KOPT-K1 (cell line): Measurements from ENCODE around the gene ZBTB40.

Experiments used
- H3K27ac ChIP-seq: fragments of 200-600 bp; sonication (generic); 2 replicates; pipeline ENCODE4 v1.5.1; 2016; ENCODE audit warnings: antibody characterized with exemption, mild to moderate bottlenecking, low read depth, low read length; ENCODE audit not compliant: poor library complexity, severe bottlenecking
- H3K36me3 ChIP-seq: fragments of 200-600 bp; sonication (generic); 2 replicates; pipeline ENCODE4 v1.5.1; 2017; ENCODE audit warnings: antibody characterized with exemption, mild to moderate bottlenecking, low read length, moderate library complexity; ENCODE audit not compliant: insufficient read depth
- H3K9me3 ChIP-seq: fragments of 200-600 bp; sonication (generic); 2 replicates; pipeline ENCODE4 v1.5.1; 2017; ENCODE audit warnings: antibody characterized with exemption, low read length, mild to moderate bottlenecking; ENCODE audit not compliant: insufficient read depth, poor library complexity, severe bottlenecking

The ZBTB40 gene

DNA sequence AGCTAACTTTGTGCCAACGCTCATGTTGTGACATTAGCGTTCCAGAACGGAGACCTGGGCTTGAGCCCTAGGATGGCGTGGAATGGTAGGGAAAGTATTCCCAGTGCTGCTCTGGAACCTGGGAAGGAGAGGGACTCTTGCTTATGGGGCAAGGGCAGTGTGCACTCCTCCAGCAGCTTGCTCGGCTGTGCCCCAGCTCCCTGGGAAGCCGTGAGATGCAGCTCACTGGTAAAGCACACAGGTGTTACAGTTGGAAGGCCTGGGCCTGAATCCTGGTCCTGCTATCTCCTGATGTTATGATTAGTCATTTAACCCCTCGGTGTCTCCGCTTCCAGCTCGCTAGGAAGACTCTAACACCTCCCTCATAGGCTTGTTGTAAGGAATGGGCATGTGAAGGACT lies 69.2 kb downstream of the ZBTB40 start:
- H3K9me3 ChIP-seq = no peaks in the 10 kb centered on the region
- H3K36me3 ChIP-seq = peaks cover 95% of the 10 kb centered on the region
- H3K27ac ChIP-seq = no peak overlapping the region

DNA sequence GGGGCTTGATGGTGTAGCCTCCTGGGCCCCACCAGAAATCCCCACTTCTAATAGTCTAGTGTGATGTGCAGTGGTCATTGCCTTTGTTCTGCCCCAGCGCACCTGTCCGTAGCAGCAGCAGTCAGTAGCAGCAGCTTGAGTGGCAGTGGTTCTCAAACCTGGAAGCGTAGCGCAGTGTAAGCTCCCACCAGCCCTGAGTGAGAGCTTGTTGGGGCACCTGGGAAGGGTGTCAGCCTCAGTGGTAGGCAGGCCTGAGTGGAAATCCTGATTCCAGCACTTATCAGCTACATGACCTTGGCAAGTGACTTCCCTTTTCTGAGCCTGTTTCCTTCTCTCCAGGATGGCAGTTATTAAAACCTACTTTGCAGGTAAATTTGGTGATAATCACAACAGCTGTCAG lies 70.0 kb downstream of the ZBTB40 start:
- Histone ChIP-seq H3K36me3 (peaks cover 95% of the 10 kb centered on the region), H3K9me3 (no peaks in the 10 kb centered on the region), H3K27ac (no peak overlapping the region)

DNA sequence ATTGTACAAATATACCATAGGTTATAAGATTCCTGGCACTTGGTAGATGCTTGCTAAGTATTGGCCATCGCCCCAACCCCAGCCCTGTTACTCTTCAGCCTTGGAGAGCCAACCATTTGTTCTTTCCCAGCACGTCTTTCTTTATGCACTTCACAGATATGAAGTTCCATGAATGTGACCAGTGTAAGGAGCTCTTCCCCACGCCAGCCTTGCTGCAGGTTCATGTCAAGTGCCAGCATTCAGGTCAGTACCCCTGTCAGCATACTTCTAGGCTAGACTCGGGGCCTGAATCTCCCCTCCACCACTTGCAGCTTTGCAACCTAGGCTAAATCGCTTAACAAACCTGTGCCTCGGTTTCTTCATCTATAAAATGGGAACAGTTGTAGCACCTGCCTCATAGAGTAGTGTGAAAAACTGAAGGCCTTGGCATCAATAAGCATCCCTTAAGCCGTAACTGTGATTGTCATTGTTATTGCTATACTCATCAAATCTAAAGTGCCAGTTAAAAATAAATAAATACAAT lies 70.6 kb downstream of the ZBTB40 start:
- Histone ChIP-seq H3K36me3 (peaks cover 95% of the 10 kb centered on the region), H3K9me3 (no peaks in the 10 kb centered on the region), H3K27ac (no peak overlapping the region)

DNA sequence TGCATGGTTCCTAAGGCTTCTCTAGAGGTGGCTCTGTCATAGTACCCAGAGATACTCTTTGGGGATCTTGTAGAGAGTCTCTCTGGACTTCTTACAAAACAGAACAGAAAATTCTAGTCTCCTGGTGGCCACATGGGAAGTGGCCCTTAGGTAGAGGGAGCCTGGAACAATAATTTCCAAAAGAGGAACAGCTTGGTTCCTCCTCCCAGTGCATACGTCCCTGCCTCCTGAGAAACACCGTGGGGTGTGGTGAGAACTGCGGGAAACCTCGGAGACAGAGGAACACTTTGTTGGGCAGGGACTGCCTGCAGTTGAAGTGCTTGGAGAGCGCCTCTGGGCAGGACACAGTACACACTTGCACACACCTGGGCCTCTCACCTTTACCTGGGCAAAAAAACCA lies 72.8 kb downstream of the ZBTB40 start:
- H3K9me3 ChIP-seq = no peaks in the 10 kb centered on the region
- no peak overlapping the region for H3K27ac ChIP-seq
- H3K36me3 ChIP-seq = peaks cover 83% of the 10 kb centered on the region

DNA sequence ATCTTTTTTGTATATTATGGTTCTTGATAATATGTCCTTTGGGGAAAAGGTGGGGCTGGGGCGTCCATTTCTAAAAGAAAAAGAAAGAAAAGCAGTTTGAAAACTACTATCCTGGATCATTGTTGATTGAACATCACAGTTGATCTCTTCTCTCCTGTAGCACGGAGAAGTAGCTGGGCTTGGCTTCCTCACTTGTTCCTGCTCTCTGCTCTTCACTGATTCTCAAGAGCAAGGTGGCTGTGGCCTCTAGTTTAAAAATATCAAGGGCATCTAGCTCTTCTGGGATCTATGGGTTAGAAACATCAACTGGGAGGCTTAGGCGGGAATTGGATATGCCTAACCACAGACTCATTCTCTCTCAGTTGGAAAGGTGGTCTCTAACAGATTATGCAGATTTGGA lies 73.6 kb downstream of the ZBTB40 start:
- Histone ChIP-seq H3K27ac (no peak overlapping the region), H3K36me3 (peaks cover 75% of the 10 kb centered on the region), H3K9me3 (no peaks in the 10 kb centered on the region)

DNA sequence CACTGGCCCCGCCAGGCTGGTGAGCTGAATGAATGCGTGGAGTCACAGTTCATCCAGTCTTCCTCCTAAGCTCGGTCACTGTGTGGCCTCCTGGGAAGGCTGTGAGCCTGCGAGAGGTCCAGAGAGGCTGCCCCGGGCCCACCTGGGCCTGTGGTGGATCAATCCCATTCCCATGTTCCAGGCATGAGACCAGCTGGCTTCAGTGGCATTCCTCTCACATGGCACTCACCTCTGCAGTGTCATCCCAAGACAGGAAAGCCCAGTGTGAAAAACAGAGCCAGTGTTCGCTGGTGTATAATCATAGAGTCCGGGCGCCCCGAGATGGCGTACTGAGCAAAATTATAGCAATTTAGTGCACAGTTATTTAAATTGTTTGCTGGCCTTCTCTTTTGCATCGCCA lies 74.0 kb downstream of the ZBTB40 start:
- peaks cover 71% of the 10 kb centered on the region for H3K36me3 ChIP-seq

DNA sequence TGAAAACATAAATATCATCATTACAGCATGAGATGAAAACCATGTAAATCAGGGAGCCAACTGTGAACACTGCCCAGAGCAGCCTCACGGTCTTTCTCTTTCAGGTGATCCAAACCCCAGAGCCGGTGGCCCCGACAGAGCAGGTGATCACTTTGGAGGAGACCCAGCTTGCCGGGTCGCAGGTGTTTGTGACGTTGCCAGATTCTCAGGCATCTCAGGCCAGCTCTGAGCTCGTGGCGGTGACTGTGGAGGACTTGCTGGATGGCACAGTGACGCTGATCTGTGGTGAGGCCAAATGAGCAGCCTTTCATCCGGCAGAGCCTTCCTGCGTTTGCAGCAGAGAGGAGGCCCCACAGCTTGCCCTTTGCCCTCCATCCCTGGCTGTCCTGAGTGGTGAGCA lies 74.4 kb downstream of the ZBTB40 start:
- H3K9me3 ChIP-seq = no peaks in the 10 kb centered on the region
- peaks cover 66% of the 10 kb centered on the region for H3K36me3 ChIP-seq
- H3K27ac ChIP-seq = no peak overlapping the region

More for the DNA sequence above, 74.0 kb downstream of the ZBTB40 start:
- no peaks in the 10 kb centered on the region for H3K9me3 ChIP-seq
- H3K27ac ChIP-seq = no peak overlapping the region

DNA sequence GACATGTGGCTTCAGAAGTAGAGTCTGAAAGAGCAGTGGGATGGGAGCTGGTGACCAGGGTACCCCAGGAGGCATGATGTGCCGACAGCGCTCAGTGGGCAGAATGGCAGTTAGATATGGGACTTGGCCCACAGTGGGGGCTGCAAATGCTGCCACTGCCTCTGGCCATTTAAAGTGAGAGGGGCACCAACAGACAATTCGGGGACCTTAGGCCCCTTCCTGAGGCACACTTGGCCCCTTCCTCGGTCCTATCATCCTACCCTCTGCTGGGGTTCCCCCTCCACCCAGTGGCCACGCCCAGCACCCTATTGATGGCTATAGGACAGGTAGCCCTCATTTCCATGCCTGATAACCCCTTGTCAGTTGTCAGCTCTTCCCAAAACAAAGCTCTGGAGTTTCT lies 75.0 kb downstream of the ZBTB40 start:
- peaks cover 61% of the 10 kb centered on the region for H3K36me3 ChIP-seq
- H3K27ac ChIP-seq = no peak overlapping the region
- no peaks in the 10 kb centered on the region for H3K9me3 ChIP-seq

DNA sequence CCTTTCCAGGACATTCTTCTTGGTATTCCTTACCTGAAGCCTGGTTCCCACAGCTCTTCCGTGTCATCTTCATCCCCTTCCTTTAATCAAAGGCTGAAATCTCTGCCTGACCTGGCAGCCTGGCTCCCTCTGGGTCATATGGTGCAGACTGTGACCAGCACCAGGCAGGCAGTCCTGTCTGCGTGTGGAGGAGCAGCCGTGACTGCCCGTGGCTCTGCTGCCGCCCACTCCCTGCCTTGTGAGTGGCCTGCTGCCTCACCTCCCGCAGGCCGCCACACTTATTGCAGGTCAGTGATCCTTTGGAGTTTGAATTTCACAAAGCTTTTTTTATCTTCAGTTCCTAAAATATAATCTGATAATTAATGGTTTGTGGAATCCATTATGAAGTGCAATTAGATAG lies 75.5 kb downstream of the ZBTB40 start:
- Histone ChIP-seq H3K36me3 (peaks cover 56% of the 10 kb centered on the region), H3K27ac (no peak overlapping the region), H3K9me3 (no peaks in the 10 kb centered on the region)

DNA sequence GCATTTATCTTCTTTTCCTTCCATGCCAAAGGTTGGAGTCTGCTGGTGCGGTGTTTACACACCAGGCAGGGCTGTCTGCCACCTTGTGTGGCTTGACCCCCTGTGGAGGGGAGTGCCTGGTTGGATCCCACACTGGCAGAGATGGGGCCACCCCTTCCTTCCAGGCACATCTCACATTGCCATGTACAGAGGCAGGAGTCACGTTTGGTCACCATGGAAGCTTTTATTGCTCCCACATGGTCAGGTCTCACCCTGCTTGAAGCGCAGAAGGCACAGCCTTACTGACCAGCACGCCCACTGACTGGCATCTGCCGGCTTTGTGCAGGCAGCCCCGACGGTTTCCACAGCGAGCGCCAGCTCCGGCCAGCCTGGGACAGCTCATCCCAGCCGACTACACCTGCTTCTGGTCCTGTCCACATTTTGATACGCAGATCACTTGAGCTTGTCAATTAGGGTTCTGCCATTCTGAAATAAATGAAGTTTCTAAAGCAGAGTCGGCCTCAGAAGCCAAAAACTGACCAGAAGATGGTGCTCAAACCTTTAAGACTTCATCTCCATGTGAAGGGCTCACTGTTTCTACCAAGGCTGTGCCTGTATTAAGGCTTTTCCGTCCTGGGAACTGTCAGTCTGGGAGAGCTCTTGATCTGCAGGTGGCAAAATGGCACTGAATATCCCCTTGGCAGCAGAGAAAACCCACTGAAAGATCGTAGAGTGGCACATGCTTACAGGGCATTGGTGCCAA lies 76.1 kb downstream of the ZBTB40 start:
- Histone ChIP-seq H3K27ac (no peak overlapping the region), H3K36me3 (peaks cover 52% of the 10 kb centered on the region)

DNA sequence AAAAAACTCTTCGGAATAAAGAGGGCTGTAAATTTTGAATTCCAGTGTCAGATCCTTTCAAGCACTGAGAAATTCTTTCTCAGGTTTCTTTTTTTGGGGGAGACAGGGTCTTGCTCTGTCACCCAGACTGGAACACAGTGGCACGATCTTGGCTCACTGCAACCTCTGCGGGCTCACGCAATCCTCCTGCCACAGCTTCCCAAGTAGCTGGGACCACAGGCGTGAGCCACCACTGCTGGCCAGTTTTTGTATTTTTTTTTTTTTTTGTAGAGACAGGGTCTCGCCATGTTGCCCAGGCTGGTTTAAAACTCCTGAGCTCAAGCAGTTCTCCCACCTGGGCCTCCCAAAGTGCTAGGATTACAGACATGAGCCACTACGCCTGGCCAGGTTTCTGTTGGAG lies 76.8 kb downstream of the ZBTB40 start:
- Histone ChIP-seq H3K27ac (no peak overlapping the region), H3K36me3 (peaks cover 47% of the 10 kb centered on the region), H3K9me3 (no peaks in the 10 kb centered on the region)

More for the DNA sequence above, 76.1 kb downstream of the ZBTB40 start:
- H3K9me3 ChIP-seq = no peaks in the 10 kb centered on the region

DNA sequence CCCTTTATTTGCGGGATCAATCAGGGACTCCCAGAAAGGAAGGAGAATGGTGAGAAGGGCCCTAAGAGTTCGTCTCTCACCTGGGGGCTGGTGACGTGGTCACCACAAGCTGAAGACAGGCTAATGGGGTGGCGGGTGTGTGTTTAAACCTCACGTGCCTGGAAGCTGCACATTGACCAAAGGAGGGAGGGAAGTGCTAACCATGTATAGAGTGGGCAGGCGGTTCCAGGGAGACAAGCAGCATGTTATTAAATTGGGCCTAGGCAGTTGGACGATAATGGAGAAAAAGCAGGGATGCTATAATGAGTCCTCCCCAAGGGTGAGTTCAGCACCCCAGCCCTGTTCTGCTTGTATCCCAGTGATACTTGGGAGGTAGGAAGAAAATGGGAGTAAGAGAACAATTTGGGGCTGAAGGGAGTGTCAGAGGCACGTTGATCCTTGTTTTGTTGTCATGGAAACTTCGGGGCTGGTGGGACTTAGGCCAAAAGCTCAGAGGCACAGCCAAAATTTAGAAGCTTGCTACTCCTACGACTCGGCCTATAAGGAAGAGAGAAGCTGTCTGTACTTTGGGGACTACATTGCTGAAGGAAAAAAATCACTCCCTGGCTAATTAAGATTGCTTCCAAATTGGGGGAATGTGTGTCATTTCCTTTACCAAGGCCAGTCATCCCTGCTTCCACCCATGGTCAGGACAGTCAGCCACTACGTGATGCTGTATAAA lies 78.4 kb downstream of the ZBTB40 start:
- no peak overlapping the region for H3K27ac ChIP-seq
- no peaks in the 10 kb centered on the region for H3K9me3 ChIP-seq
- H3K36me3 ChIP-seq = peaks cover 31% of the 10 kb centered on the region

DNA sequence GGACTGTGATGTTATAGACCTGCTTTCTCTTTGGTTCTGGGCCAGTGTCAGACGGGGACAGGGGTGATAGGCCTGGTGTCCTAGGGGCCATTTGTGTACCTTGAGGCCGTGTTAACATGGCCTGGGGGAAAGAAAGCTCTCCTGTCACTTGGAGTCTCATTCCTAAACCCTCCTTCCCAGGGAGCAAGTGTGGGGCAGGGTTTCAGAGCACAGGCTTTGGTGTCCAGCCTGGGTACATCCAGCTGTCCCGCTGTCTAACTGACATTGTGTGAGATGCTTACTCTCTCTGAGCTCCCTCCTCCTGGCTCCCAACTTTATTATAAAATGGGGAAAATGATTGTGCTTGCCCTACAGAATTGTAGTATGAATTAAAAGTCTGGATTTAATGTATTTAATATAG lies 79.1 kb downstream of the ZBTB40 start:
- H3K9me3 ChIP-seq = no peaks in the 10 kb centered on the region
- no peak overlapping the region for H3K27ac ChIP-seq
- peaks cover 25% of the 10 kb centered on the region for H3K36me3 ChIP-seq

DNA sequence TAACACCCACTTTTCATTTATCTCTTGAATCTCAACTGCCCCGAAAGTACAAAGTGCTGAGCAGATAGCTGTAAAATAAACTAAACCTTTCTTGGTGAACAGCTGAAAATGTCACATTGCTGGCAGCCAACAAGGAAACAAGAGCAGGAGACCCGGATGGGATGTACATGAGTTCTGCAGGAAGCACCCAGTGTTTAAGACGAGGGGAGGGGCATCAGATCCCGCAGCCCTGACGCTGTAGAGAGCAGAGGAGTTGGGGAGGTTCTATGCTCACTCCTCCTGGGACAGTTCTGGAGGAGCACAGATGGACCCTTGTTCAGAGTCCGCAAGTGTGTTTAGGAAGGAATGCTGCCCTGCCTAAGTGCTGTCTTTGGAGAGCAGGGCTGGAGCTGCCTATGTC lies 79.6 kb downstream of the ZBTB40 start:
- H3K9me3 ChIP-seq = no peaks in the 10 kb centered on the region
- H3K27ac ChIP-seq = no peak overlapping the region
- H3K36me3 ChIP-seq = peaks cover 19% of the 10 kb centered on the region

DNA sequence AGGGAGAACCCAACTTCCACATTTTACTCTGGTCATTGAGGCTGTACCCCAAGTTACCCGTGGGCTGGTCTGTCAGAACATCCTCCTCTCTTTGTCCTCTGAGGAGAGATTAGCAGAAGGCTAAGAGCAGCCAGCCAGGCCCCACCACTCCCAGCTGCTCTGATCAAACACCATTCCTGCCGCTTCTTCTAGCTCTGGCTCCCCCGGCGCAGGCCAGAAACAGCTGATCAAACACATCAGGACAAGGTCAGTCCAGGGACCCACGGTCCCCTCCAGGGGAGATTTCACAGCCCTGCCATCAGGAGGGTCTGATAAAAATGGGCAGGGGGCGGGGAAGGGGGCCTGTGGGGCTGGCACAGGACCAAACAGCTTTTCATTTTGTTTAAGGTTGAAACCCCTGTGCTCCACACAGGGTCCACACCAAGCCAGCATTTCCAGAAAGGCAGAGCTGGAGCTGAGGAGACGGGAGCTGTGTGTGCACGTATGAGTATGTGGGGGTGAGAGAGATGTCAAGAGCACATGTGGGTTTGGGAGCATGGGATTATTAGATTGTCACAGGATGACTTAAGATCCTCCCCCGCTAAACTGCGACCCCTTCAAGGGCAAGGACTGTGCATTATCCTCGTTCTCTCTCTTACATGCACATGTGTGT lies 81.7 kb downstream of the ZBTB40 start:
- Histone ChIP-seq H3K36me3 (no peaks in the 10 kb centered on the region; the same call in 1 of the 2 replicates), H3K9me3 (no peaks in the 10 kb centered on the region), H3K27ac (no peak overlapping the region)
